Head of caudate nucleus (tissue), 42 donors: ENCODE results near the gene FSD2.
A peak's percentile ranks its signal among the peaks of the same experiment; 100 is the strongest.
"Not testable (repeated sequence)": the region's sequence is repeated elsewhere in the genome, so short reads cannot be mapped to it uniquely, and the experiment has no call there.

Experiments used
- DNase-seq, 42 donors: peaks; one replicate each; pipeline versions ENCODE4 v3.0.0 to v3.0.0-alpha.2; 2020 to 2021; ENCODE audit warnings: mixed read lengths in 7 of 42
- intact Hi-C: fragments of 100-400 bp; cut with DNase I; formaldehyde crosslinking; loops from one replicate; pipeline ENCODE4 v1.15.0; 2022

FSD2 gene

DNA sequence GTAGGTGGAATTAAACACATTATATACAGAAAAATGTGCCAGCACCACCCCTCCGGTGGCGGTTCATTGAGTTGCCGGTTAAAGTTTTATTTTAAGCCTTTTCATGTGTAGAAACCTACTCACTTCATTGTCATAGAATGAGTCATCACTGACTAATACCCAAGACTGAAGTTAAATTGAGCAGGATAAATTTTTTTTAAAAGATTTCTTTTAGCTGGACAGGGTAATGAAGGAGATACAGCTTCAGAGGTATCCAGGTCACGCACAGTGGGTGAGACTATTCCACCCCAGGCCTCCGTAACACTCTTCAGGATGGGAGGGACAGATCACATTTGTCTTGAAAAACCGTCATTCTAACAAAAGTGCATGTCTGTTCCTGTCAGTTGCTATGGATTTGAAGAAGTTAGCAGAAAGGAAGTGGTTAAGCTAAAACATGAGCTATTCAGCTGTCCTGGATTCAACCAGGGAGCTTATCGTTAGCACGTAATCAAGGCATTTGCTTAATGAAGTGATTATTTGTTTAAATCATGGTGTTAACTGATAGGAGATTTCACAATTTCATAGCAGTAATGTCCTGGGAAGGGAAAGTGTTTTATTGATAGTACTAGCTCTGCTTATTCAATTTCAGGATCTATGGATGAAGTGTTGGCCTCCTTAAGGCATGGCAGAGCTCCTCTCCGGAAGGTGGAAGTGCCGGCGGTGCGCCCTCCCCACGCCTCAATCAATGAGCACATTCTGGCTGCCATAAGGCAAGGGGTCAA is 26.9 kb upstream of the FSD2 start:
- DNase-seq: peak in 35 of 42 donors; percentile 20 to 86 (median 60)
- intact Hi-C loops: no loop called here

DNA sequence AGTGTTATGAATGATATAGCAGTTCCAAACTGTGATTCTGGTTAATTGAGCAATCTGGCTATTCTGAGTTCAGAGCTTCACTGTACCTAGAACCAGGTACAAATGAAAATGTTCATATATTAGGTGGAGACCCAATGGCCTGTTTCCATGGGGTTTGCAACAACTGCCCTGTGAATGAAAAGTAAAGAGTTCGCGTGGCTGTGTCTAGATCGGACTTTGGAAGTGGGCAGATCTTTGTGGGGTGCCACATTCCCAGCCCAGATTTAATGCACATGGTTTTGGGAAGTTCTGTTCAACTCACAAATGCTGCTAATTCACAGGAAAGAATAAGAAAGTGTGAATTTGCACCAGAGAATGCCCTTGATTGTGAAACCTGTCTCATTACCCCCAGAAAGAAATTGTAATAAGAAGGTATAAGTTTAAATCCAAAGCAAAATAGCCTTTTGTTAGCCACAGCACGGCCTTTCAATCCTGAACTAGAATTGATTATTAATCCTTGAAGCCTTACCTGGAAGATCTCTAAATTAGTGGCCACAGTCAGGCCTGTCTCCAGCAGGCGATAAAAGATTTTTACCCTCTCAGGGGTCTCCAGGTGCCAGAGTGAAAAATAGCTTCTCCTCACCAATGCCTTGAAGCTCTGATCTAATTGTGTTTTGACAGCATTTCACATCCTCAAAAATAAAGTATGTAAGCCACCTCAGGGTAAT is 26.2 kb upstream of the FSD2 start:
- peak in 1 of 42 donors; percentile 20 for DNase-seq
- intact Hi-C loops: no loop called here

DNA sequence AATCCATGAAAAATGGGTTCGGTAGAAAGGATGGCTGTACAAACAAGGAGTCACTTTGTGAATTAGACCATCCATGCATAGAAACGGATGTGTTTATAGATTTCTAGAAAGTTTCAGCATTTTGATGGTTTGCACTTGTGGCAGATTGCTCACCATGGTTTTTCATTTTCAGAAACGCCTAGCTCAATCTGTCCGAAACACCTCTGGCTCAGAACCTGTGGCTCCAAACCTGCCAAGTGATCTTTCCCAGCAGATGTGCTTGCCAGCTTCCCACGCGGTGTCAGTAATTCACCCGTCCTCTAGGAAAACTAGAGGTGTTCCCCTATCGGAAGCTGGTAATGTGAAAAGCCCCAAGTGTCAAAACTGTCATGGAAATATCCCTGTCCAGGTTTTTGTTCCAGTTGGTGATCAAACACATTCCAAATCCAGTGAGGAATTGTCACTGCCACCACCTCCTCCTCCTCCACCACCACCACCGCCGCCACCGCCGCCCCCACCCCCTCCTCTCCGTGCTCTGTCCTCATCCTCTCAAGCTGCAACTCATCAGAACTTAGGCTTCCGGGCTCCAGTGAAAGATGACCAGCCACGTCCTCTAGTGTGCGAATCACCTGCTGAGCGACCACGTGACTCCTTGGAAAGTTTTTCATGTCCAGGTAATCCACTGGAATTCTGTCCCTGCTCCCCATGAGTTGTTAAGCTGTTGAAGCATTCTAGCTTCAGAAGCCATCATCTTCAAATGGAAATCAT is 24.7 kb upstream of the FSD2 start:
- peak in 1 of 42 donors; percentile 18 for DNase-seq
- intact Hi-C loops: no loop called here

DNA sequence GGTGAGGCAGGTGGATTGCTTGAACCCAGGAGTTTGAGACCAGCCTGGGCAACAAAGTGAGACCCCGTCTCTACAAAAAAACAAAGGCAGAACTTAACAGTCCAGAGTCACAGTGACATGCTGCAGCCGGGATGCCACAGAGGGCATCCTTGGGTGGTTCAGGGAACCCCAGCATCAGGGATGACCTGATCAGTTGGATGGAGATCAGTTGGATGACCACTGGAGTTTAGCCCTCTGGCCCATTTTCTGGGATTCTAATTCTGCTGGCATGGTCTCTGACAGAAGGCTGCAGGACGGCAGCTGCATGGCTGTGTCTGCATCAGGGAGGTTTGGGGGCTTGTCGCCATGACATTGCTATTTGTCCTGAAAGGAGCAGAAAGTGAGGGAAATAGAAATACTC is 23.4 kb upstream of the FSD2 start:
- intact Hi-C loops: no loop called here
- DNase-seq: peak in 1 of 42 donors; percentile 21

DNA sequence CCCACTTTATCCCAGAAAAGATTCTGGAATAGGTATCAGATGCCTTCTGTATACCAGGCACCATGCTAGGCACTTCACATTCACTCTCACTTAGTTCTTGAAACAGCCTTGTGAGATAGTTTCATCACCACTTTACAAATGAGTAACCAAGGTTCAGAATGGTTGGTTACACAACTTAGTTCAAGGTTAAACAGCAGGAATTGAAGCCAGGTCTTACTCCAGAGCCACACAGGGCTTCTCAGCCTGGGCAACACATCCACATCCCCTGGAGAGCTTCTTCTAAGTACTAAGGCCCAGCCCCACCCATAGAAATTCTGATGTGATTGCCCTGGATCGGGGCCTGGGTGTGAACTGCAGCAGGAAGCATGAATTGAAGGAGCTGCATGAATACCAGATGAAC is 22.2 kb upstream of the FSD2 start:
- intact Hi-C loops: no loop called here
- no peak for DNase-seq

DNA sequence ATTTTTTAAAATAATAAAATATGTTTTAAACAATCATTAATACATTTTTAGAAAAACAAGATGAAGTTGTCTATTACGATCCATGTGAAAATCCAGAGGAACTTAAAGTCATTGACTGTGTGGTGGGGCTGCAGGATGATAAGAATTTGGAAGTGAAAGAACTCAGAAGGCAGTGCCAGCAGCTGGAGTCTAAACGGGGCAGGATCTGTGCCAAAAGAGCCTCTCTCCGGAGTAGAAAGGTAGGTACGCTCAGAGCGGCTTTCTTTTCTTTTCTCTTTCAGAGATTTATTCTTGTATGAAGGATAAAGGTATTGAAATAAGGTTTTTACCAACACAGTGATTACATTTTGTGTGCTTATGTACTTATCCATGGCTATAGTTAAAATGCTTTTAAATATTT is 17.2 kb upstream of the FSD2 start:
- intact Hi-C loops: no loop called here
- no peak for DNase-seq

DNA sequence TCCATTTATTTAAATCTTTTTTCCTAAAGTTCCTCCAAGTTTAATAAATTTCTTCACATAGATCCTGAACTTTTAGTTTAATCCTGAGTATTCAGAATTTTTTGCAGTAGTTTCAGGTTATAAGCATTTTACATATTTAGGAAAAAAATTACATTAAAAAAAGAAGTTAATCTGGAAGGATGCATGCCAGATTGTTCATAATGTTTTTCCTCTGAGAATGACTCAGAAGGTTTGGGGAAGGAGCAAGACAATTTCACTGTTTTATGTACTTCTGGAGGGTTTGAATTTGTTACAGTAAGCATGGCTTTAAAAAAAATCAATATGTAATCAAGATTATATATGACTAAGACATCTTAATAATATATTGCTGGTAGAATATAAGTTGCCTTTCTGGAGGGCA is 16.0 kb upstream of the FSD2 start:
- intact Hi-C loops, DNase-seq: not testable (repeated sequence)

DNA sequence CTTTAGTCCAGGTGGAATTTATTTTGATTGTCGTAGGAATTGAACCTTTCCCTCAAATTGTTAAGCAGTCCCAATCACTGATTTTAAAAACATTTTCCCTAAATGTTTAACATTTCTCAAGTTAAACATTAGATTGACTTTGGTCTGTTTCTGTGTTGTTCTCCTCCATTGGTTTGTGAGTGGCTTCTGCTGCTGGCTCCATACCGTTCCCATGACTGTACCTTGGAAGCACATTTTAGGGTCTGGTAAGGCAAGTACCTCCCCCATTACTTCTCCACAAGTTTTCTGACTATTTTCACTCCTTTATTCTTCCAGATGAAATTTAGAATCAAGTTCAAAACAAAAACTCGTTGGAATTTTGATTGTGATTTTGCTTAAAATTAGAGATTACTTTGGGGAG is 15.5 kb upstream of the FSD2 start:
- intact Hi-C loops, DNase-seq: not testable (repeated sequence)

DNA sequence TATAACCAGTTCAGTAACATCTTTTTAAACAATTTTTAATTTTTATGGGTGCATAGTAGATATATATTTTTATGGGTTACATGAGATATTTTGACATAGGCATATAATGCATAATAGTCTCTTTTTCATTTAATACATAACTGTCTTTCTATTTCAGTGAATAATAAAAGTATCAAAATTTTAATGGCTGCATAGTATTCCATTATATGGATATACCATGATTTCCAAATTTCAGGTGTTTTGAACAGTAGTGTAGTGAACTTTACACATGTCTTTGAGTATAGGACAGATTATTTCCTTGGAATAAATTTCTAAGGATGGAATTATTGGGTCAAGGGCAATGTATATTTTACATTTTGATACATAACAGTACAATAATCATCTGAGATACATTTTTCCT is 14.3 kb upstream of the FSD2 start:
- DNase-seq: no peak
- intact Hi-C loops: no loop called here

DNA sequence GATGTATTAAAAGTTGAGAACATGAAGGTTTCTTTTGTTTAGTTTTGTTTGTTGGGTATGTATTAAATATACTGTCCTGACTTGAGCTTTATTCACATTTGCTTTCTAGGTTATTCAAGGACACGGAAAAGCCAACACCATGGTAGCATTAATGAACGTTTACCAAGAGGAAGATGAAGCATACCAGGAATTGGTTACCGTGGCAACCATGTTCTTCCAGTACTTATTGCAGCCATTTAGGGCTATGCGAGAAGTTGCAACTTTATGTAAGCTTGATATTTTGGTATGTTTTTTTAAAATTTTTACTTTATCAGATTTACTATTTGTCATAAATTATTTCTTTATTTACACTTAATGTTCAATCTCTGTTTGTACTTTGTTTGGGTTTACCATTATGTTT is 7.1 kb upstream of the FSD2 start:
- intact Hi-C loops: no loop called here
- DNase-seq: no peak

DNA sequence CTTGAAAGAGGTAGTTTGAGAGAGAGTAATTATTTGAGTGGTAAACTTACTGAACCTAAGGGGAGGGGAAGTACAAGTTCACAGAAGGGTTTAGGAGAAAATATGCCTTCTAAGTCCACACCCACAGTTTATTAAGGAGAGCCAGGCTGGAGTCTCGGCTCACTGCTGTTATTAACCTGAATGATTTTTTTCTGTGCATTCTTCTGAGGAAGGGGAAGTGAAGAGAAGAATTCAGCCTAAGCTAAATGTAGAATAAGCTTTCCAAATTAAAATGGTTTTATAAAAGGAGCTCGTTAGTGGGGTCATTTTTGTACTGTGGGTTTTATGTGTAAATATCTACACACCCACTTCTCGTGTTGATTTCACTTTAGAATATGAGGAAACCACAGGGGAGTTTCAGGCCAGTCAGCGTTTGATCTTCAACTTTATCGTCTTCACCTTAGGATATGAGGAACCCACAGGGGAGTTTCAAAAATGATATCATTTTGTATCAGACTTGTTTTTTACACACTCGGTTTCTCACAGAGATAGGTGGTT is 5.1 kb upstream of the FSD2 start:
- no peak for DNase-seq
- intact Hi-C loops: no loop called here

DNA sequence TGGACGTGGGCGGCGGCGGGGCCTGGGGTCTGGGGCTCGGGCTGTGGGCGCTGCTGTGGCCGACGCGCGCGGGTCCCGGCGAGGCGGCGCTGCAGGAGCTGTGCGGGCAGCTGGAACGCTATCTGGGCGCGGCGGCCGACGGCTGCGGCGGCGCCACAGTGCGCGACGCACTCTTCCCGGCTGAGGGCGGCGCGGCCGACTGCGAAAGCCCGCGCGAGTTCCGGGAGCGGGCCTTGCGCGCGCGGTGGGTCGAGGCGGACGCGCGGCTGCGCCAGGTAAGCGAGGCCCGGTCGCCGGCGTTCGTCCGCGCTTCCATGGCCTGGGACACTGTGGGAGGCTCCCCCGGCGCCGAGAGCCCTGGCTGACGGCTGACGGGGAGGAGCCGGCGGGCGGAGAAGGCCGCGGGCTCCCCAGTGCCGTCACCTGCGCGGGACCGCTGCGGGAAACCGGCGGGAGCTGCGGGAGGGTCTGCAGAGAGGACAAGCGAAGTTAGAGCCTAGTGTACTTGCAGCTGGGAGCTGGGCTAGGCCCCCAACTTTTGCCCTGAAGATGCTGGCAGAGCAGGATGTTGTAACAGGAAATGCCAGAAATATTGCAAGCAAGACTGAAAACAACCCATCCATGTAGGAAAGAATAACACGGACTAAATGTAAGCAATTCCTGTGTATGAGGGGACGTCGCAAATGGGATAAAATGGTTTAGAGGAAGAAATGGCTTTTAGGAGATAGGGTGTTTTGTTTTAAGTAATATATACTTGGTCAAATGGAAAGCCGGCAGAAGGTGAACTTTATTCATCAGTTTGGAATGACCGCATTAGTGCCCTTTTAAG is 4.4 kb upstream of the FSD2 start:
- DNase-seq: peak in 29 of 42 donors; percentile 5 to 72 (median 36)
- intact Hi-C loops: no loop called here

DNA sequence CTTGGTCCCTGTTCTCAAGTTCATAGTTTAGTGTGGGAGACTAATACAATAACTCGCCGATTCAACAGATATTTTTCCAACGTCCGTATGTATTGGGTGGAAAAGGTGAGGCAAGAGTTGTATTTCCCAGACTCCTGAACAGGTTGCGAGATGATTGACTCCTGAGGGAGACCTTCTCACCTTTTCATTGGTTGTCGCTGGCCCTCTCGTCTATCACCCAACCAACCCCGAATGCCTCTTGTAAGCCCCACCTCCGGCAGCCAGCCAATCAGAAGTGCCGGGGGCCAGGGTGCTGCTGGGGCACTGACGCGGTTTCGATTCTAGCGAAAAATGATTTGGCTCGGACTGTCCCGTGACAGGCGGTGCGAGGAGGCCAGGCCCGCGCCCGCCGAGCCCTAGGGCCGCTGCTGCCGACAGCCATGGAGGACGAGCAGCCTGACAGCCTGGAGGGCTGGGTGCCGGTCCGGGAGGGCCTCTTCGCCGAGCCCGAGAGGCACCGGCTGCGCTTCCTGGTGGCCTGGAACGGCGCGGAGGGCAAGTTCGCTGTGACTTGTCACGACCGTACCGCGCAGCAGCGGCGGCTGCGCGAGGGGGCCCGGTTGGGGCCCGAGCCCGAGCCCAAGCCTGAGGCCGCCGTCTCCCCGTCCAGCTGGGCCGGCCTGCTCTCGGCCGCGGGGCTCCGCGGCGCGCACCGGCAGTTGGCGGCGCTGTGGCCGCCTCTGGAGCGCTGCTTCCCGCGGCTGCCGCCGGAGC is 3.6 kb upstream of the FSD2 start, which contains the start of gene WHAMM:
WHAMM (plus strand) TSS at position 321 of the 753 bp plus-strand sequence; CDS start at position 420, 99 bp downstream.
- intact Hi-C loops: loop anchor here (5.0 kb wide), 1 partner anchor 57 kb away; no protein-coding TSS in a partner anchor
- peak; percentile 97 to 100 (median 99) for DNase-seq

DNA sequence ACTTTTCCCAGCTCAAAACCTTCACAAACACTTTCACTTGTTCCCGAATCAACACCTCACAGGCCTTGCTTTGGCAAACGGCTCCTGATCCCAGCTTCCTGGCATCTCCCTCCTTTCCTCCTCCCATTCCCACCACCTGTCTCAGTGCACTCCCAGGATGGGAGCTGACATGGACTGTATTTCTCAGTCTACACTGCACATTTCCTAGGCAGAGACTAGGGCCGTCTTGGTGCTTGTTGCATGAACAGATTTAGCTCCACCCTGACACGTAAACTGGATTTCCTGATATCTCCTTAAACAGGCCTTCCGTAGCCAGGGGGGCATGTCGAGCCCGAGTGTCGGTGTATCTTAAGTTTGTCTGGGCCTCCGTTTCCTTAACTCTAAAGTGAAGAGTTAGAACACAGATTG is 2.8 kb upstream of the FSD2 start:
- DNase-seq: no peak
- intact Hi-C loops: loop anchor here (5.0 kb wide), 1 partner anchor 56 kb away; no protein-coding TSS in a partner anchor

DNA sequence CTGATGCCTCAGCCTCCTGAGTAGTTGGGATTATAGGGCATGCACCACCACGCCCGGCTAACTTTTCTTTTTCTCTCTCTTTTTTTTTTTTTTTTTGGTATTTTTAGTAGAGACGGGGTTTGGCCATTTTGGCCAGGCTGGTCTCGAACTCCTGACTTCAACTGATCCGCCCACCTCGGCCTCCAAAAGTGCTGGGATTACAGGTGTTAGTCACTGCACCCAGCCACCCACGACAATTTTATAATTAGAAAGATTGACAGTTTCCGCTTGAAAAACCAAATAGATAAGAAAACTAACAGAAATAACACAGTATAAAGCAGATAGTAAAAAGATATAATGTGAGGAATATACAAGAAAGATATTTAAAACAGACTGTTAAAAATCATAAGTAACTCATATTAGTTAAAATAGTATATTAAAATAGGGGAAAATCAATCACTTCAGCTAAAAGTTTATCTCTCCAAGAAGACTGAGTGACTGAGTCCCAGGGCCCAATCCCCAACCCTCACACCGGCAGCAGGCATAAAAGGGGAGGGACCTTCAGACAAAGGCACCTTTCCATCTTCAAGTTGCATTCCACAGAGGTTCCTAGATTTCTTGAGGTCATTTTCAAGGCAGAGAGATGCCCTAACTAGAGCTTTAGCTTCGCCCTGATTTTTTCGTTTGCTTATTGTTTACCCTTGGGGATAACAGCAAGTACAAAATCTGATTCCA is 2.2 kb upstream of the FSD2 start:
- no peak for DNase-seq
- intact Hi-C loops: loop anchor here (5.0 kb wide), 1 partner anchor 56 kb away; no protein-coding TSS in a partner anchor

DNA sequence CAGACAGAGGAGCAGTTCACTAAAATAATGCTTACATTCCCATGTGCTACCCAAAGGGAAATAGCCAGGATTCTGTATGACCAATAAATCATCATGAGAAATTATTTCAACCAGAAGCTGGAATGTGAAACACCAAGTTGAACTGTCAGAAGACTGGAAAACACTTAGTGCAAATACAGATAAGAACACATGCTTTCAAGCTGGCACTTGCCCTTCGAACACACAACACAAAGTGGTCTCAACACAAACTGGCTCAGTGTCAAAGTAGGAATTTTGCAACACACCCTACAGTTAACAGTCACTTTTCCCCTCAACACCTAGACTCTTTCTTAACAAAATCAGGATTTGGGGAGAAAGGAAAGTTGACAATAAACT is 1.3 kb downstream of the FSD2 start:
- intact Hi-C loops: no loop called here
- no peak for DNase-seq
